PC-9 (cell line): ENCODE data around the gene CCL11. TPM values are rescaled to one million over a fixed set of nuclear protein-coding genes. Genes with fewer than 3 reads are reported as not detected.

Source experiments
- BruUV-seq: library from RNA; stranded (reverse); fragments of 400-500 nt; replicated peaks from 2 replicates; lab custom pipeline; 2021; lab: Mats Ljungman, UMichigan
- CTCF ChIA-PET: fragments of 300-600 bp; sonication (Branson Sonifier 250); formaldehyde crosslinking; loops from one replicate; lab custom pipeline; 2022; ENCODE audit warnings: antibody characterized with exemption; lab: Charles Lee
- POLR2A ChIA-PET: fragments of 300-600 bp; sonication (Branson Sonifier 250); formaldehyde crosslinking; loops from one replicate; lab custom pipeline; 2022; ENCODE audit warnings: antibody characterized with exemption; ENCODE audit not compliant: unreplicated experiment; lab: Charles Lee
- DNase-seq, 2 experiments: peaks; one replicate each; pipeline versions ENCODE4 v3.0.0 to v3.0.0-alpha.2; 2015 to 2022; ENCODE audit warnings: mixed read lengths in 1 of 2
- H2AFZ ChIP-seq: fragments of 200-600 bp; sonication (generic); 2 replicates; pipeline ENCODE4 v1.8.1; 2017; ENCODE audit warnings: antibody characterized with exemption
- H3F3A ChIP-seq: fragments of 200-600 bp; sonication (generic); 2 replicates; pipeline ENCODE4 v1.8.1; 2017; ENCODE audit warnings: antibody characterized with exemption, mild to moderate bottlenecking, low read depth; ENCODE audit not compliant: insufficient read depth
- H3K27ac ChIP-seq: fragments of 200-600 bp; sonication (generic); 2 replicates; pipeline ENCODE4 v1.6.1; 2016; ENCODE audit warnings: mixed run types
- H3K27me3 ChIP-seq: fragments of 200-600 bp; sonication (generic); 2 replicates; pipeline ENCODE4 v1.6.1; 2016; ENCODE audit warnings: low read depth, mixed run types; ENCODE audit not compliant: insufficient read depth
- H3K36me3 ChIP-seq: fragments of 200-600 bp; sonication (generic); 2 replicates; pipeline ENCODE4 v1.6.1; 2016; ENCODE audit warnings: low read depth, mixed run types
- H3K4me1 ChIP-seq: fragments of 200-600 bp; sonication (generic); replicated peaks from 2 replicates; pipeline ENCODE4 v1.6.1; 2016; ENCODE audit warnings: mixed run types; ENCODE audit not compliant: insufficient read depth
- H3K4me2 ChIP-seq: fragments of 200-600 bp; sonication (generic); 2 replicates; pipeline ENCODE4 v1.6.1; 2017; ENCODE audit warnings: mixed run types
- H3K4me3 ChIP-seq: fragments of 200-600 bp; sonication (generic); 2 replicates; pipeline ENCODE4 v1.6.1; 2016; ENCODE audit warnings: mixed run types
- H3K79me2 ChIP-seq: fragments of 200-600 bp; sonication (generic); 2 replicates; pipeline ENCODE4 v1.6.1; 2017; ENCODE audit warnings: low read depth, mixed run types
- H3K9me2 ChIP-seq: fragments of 200-600 bp; sonication (generic); 2 replicates; pipeline ENCODE4 v1.8.1; 2017; ENCODE audit warnings: mild to moderate bottlenecking; ENCODE audit not compliant: insufficient read depth
- H3K9me3 ChIP-seq: fragments of 200-600 bp; sonication (generic); 2 replicates; pipeline ENCODE4 v1.8.1; 2016; ENCODE audit warnings: low read depth; ENCODE audit not compliant: insufficient read depth
- H4K20me1 ChIP-seq: fragments of 200-600 bp; sonication (generic); 2 replicates; pipeline ENCODE4 v1.8.1; 2017; ENCODE audit not compliant: insufficient read depth
- EZH2 ChIP-seq: fragments of 200-600 bp; sonication (generic); IDR thresholded peaks from 2 replicates; pipeline ENCODE4 v1.8.0; 2017; ENCODE audit warnings: antibody characterized with exemption, low read depth
- intact Hi-C: fragments of 100-400 bp; cut with micrococcal nuclease; formaldehyde crosslinking; loops from one replicate; pipeline ENCODE4 v1.10.0; 2022; ENCODE audit not compliant: unreplicated experiment
- total RNA-seq: library from RNA; stranded (reverse); gene quantifications from 2 replicates; pipeline ENCODE4 v1.2.3, GENCODE V29; 2021
- TF ChIP-seq, protein P1 (sequence below): fragments of 200-600 bp; sonication (generic); conservative IDR thresholded peaks from 2 replicates; pipeline ENCODE4 v1.6.1; 2017; ENCODE audit warnings: mixed run types, antibody characterized with exemption, mild to moderate bottlenecking, moderate library complexity

CCL11 gene
- total RNA-seq, 1 experiment from 2014 or later = not detected

DNA sequence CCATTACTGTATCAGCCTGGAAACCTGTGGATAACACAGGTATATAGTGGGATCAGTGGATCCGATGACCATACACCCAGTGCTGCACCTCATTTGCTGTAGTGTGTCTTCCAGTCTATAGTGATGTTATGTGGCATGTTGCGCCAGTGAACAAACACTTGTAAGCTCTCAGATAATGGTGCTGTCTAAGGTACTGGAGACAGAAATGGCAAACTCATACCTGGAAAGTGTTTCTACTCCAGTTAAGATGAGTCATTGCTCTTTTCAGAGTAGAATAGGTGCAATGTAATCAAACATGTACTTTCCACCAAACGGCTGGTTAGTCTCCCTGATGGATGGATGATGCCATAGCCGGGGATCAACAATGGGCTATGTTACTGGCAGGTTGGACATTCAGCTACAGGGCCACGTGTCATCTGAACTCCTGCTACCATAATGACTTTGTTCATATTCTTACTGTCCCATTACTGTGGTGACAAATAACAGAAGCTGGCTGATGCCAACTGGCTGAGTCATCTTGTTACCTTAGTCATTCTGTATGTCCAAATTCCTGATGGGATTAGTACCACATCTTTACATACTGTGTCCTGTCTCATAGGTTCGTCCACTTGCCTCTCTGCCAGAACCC, 6.3 kb downstream of the CCL11 start:
- DNase-seq = no peak
- TF ChIP-seq, protein P1, sequence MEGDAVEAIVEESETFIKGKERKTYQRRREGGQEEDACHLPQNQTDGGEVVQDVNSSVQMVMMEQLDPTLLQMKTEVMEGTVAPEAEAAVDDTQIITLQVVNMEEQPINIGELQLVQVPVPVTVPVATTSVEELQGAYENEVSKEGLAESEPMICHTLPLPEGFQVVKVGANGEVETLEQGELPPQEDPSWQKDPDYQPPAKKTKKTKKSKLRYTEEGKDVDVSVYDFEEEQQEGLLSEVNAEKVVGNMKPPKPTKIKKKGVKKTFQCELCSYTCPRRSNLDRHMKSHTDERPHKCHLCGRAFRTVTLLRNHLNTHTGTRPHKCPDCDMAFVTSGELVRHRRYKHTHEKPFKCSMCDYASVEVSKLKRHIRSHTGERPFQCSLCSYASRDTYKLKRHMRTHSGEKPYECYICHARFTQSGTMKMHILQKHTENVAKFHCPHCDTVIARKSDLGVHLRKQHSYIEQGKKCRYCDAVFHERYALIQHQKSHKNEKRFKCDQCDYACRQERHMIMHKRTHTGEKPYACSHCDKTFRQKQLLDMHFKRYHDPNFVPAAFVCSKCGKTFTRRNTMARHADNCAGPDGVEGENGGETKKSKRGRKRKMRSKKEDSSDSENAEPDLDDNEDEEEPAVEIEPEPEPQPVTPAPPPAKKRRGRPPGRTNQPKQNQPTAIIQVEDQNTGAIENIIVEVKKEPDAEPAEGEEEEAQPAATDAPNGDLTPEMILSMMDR = no peak
- no peaks in the 10 kb centered on the region for H3K79me2 ChIP-seq
- no peak overlapping the region for H2AFZ ChIP-seq
- H3K9me3 ChIP-seq = no peaks in the 10 kb centered on the region
- no TSS peak for BruUV-seq
- intact Hi-C loops = no loop called here
- H3K9me2 ChIP-seq = no peaks in the 10 kb centered on the region
- POLR2A ChIA-PET = no interaction called here
- no peak overlapping the region for H3K4me2 ChIP-seq
- CTCF ChIA-PET = no interaction called here
- H3K4me1 ChIP-seq = no peaks in the 10 kb centered on the region
- H3K27ac ChIP-seq = no peak overlapping the region
- no peaks in the 10 kb centered on the region for H3K27me3 ChIP-seq
- H3K36me3 ChIP-seq = no peaks in the 10 kb centered on the region
- H3K4me3 ChIP-seq = no peak overlapping the region
- H3F3A ChIP-seq = no peaks in the 10 kb centered on the region
- no peaks in the 10 kb centered on the region for H4K20me1 ChIP-seq

DNA sequence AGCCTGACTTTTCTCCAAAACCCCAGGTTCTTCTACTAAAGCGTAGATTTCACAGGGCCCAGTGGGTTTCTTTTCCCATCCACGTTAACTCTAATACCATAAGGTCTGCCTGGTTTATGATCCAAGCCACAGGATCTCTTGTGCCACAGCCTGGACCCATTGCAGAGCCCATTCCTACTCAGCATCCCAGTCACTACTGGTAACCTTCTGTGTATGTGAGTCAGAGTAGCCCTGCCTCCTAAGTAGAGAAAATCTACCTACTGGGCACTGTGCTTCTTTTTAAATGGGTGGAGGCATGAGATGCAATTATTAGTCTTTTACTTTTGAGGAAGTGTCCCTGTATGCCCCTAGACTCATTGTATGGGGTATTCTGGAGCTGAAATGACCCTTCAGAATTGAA, 13.5 kb downstream of the CCL11 start:
- BruUV-seq = no TSS peak
- Histone ChIP-seq H3K4me2 (no peak overlapping the region), H2AFZ (no peak overlapping the region), H3K79me2 (no peaks in the 10 kb centered on the region), H3K27ac (no peak overlapping the region), H4K20me1 (no peaks in the 10 kb centered on the region), H3K9me2 (no peaks in the 10 kb centered on the region), H3K36me3 (no peaks in the 10 kb centered on the region), H3K4me3 (no peak overlapping the region), H3F3A (no peaks in the 10 kb centered on the region), H3K4me1 (no peaks in the 10 kb centered on the region), H3K27me3 (peaks cover 25% of the 10 kb centered on the region), H3K9me3 (no peaks in the 10 kb centered on the region)
- intact Hi-C loops = no loop called here
- no peak for TF ChIP-seq EZH2
- TF ChIP-seq, protein P1 = no peak
- ChIA-PET POLR2A (no interaction called here), CTCF (no interaction called here)
- no peak for DNase-seq

DNA sequence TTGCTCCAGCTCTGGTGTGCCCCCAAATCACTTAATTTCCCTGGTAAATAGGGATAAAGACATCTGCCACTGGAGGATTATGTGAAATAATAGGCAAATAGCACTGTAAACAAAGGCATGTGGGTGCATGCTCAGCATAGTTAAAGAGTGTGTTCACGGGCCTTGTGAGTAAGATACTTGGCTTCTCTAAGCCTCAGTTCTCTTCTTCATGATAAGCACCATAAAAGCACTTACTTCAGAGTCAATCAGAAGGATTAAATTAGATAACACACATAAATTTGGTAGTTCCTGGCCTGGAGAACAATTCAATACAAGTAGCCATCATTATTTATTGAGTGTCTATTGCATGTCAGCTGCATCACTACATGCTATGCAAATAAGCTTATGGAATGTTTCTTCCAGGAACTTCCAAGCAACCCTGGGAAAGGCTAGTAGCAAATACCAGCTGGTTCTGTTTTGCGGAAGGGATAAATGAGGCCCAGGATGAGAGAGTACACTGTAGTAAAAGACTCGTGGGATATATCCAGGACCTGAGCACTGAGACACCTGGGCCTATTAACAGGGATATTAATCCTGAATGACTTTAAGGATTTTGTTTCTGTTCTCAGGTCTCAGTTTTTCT, 14.5 kb downstream of the CCL11 start:
- H3K4me2 ChIP-seq = no peak overlapping the region
- TF ChIP-seq, protein P1 = no peak
- TF ChIP-seq EZH2 = no peak
- POLR2A ChIA-PET = no interaction called here
- no peaks in the 10 kb centered on the region for H3K36me3 ChIP-seq
- no peaks in the 10 kb centered on the region for H3K79me2 ChIP-seq
- no peaks in the 10 kb centered on the region for H3K9me3 ChIP-seq
- no peak overlapping the region for H2AFZ ChIP-seq
- intact Hi-C loops = no loop called here
- no peak for DNase-seq
- no peak overlapping the region for H3K4me3 ChIP-seq
- CTCF ChIA-PET = no interaction called here
- BruUV-seq = no TSS peak
- H3K4me1 ChIP-seq = no peaks in the 10 kb centered on the region
- no peaks in the 10 kb centered on the region for H4K20me1 ChIP-seq
- peaks cover 29% of the 10 kb centered on the region for H3K27me3 ChIP-seq
- no peaks in the 10 kb centered on the region for H3F3A ChIP-seq
- no peaks in the 10 kb centered on the region for H3K9me2 ChIP-seq
- no peak overlapping the region for H3K27ac ChIP-seq
